GM18526 (cell line): ENCODE measurements around the gene C19orf81.

Source experiments
- POLR2A ChIP-seq: IDR thresholded peaks from 3 replicates; pipeline ENCODE4 v1.6.1; 2011; ENCODE audit not compliant: insufficient read length; ENCODE audit errors: extremely low read depth

The C19orf81 gene

GRCh38 chr19:50654882-50655281 lies 5.6 kb downstream of the C19orf81 start:
- TF ChIP-seq POLR2A = no peak

- TF ChIP-seq POLR2A = no peak
Measured at GRCh38 chr19:50657222-50657669, 8.0 kb downstream of the C19orf81 start.

- TF ChIP-seq POLR2A = no peak
Measured at GRCh38 chr19:50657712-50658440, 8.6 kb downstream of the C19orf81 start.

GRCh38 chr19:50658441-50659317 lies 9.4 kb downstream of the C19orf81 start:
- no peak for TF ChIP-seq POLR2A

GRCh38 chr19:50659318-50660087 lies 10.3 kb downstream of the C19orf81 start:
- TF ChIP-seq POLR2A = no peak

GRCh38 chr19:50660088-50660366 lies 10.8 kb downstream of the C19orf81 start:
- TF ChIP-seq POLR2A = no peak

GRCh38 chr19:50661023-50661422 lies 11.8 kb downstream of the C19orf81 start:
- no peak for TF ChIP-seq POLR2A

- no peak for TF ChIP-seq POLR2A
Measured at GRCh38 chr19:50661766-50662650, 12.8 kb downstream of the C19orf81 start.

- TF ChIP-seq POLR2A = no peak
Measured at GRCh38 chr19:50662651-50663481, 13.6 kb downstream of the C19orf81 start.

GRCh38 chr19:50663482-50663790 lies 14.2 kb downstream of the C19orf81 start:
- TF ChIP-seq POLR2A = no peak

- TF ChIP-seq POLR2A = no peak
Measured at GRCh38 chr19:50664204-50664603, 15.0 kb downstream of the C19orf81 start.

- no peak for TF ChIP-seq POLR2A
Measured at GRCh38 chr19:50666346-50667176, 17.3 kb downstream of the C19orf81 start.

GRCh38 chr19:50667177-50667758 lies 18.0 kb downstream of the C19orf81 start:
- TF ChIP-seq POLR2A = no peak
